HG03439 (cell line): ENCODE results near the gene EPB41L4A.
"Not testable (repeated sequence)": the region's sequence is repeated elsewhere in the genome, so short reads cannot be mapped to it uniquely, and the experiment has no call there.

Experiments used
- ATAC-seq: cut with Tn5 transposase; IDR thresholded peaks from one replicate; pipeline ENCODE4 v1.9.1; 2021; ENCODE audit warnings: mild to moderate bottlenecking, moderate library complexity; ENCODE audit not compliant: unreplicated experiment

EPB41L4A gene

GRCh38 chr5:112264151-112264550 lies 154.9 kb downstream of the EPB41L4A start:
- no peak for ATAC-seq

DNA sequence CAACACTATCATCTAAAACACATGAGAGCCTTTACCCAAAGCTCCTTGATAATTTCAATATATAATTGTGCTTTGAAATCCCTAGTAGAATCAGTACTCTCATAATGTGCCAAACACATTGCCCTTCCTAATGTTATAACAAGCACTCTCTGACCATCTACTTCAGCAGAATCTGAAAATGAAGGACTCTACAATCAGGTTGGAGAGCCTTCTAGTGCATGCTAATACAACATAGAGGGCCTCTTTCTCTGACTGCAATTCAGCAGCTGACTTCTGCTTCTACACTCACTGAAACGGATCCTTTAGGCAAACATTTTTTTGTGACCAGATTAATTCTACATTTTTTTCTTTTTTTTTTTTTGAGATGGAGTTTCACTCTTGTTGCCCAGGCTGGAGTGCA lies 155.6 kb downstream of the EPB41L4A start:
- no peak for ATAC-seq

DNA sequence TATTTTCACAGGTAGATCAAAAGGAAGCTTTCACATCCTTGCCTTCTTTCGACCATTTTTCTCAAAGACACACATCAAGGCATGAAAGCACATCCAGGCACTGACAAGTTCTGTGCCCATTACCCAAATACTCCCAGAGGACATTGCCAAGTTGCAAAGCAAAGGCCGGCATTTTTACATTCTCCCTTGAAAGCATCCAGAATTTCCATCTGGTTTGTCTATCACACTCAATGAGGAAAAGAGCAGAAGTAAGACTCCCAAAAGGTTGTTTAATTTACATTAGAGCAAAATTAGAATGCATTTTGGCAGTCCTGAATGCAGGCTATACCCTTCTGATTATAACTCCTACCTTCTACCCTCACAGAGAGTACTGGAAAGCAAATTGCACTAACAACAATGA lies 160.5 kb downstream of the EPB41L4A start:
- no peak for ATAC-seq

DNA sequence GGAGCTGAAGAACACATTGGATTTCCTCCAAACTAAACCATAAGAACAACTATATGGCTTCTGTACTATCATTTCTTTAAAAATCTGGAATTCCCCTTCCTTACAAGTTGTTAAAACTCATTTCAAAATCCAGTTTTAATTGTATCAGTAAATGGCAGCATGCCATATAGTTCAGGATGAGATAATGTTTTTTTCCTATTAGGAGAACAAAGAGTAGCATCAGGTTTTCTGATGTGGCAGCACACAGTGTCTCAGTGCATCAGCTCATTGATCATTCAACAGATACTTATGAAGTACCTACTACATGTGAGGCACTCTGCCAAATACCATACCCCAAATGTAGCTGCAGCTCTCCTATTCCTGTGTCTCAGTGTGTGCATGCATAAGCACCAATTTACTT lies 161.1 kb downstream of the EPB41L4A start:
- ATAC-seq: no peak

DNA sequence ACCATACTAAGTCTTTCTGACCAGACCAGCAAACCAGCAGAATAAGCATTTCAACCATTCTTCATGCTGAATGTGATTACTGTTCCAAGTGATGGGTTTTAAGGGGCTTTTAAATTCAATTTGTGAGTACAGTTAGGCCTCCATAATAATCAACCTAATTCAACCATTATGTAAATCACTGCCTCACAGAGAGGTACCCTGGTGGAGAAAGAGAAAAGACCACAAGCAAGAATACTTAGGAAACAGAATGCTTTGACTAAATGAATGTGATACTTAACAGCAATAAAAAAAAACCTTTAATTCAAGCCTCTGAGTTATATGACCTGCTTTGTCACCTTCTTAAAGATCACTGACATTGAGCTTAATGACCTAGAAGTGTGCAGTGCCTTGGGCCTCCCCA lies 162.1 kb downstream of the EPB41L4A start:
- ATAC-seq: no peak

DNA sequence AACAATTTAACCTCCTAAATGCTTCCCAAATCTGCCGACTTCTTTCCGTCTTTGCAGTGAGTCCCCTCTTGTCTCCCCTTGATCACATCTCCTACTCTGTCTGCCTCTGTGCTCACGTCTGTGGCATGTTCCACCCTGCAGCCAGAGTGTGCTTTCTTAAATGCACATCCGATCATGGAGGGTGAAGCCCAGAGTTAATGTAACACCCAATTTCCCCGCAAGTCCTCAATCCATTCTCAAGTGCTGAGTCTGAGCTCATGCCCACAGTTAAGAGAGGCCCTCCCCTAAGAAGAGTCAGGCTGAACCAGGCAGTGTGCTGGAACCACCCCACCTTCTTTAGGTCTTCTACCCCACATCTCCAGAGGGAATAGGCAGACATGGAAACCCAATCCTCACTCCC lies 164.8 kb downstream of the EPB41L4A start:
- ATAC-seq: no peak

DNA sequence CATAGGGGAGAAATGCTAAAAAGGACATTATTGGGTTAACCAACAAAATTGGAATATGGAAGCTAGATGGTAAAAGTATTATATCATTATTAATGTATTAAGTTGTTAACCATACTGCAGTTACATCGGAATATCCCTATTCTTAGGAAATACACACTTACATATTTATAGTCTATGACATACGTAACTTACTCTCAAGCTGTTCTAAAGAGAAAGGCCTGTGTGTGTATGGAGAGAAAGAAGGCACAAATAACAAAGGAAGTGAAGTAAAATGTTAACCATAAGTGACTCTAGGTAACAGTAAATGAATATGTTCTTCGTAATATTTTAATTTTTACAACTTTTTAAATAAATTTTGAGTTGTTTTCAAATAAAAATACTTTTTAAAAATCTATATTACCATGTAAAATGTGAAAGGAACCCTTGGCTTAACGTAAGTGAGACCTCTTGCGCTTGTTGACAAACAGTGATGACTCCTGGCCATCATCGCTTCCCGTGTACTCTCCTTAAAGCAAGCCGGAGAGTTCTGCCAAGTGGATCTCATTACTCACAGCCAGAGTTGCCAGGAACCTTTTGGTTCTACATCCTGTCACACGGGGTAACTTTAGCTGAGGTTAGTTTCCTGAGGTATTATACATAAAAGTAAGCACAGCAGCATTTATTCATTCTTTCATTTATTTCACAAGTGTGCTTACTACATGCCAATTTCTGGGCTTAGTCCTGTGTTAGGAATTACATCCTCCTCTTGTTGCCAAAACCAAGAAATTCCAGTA lies 165.4 kb downstream of the EPB41L4A start:
- no peak for ATAC-seq

DNA sequence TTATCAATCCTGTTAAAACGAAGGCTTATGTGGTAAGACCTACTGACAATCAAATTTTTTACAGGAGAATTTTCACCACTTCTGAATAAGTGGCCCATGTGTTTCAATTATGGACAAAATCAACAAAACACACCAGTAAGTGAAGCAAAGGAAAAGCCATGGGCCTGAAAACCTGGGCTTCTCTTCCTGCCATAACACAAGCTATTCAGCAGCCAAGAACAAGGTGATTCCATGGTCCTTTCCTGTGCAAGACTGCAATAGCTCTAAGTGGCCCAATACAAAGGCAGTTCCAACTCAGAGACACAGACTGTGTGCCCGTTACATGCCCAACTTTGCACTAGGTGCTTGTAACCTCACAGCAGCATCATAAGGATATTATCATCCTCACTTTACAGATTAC lies 168.5 kb downstream of the EPB41L4A start:
- ATAC-seq: no peak

DNA sequence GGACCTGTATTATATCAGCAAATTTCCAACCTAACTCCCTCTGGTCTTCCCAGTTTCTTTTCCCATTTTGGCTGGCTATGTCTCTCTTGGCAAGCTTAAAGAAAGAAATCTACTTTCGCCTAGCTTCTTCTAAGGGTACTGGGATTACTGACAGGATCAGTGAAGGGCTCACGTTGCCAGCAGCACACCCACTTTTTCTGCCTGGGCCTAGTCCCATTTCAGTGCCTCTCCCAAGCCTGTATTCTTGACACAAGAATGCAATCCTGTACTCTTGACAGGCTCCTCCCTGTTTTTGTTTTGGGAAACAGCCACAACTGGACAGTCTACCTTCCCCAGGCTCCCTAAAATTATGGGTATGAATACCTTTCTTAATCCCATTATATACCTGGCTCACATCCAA lies 170.5 kb downstream of the EPB41L4A start:
- no peak for ATAC-seq

DNA sequence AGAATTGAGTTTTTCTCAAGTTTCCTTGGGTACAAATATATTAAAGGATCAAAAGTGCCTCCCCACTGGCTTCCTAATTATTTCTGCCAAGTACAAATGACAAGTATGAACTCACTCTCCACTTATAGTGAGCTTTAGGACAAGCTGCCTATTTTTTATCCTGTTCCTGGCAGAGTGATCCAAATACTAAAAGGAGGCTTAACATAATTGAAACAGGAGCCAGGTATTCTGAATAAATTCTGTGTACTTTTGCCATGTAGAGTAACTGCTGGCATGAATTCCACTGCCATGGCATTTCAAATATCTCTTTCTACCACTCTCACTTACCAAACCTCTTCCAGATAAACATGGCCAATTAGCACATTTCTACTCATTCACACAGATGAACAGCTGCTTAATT lies 171.1 kb downstream of the EPB41L4A start:
- no peak for ATAC-seq

- no peak for ATAC-seq
Observed at GRCh38 chr5:112245656-112246055, 173.4 kb downstream of the EPB41L4A start.

DNA sequence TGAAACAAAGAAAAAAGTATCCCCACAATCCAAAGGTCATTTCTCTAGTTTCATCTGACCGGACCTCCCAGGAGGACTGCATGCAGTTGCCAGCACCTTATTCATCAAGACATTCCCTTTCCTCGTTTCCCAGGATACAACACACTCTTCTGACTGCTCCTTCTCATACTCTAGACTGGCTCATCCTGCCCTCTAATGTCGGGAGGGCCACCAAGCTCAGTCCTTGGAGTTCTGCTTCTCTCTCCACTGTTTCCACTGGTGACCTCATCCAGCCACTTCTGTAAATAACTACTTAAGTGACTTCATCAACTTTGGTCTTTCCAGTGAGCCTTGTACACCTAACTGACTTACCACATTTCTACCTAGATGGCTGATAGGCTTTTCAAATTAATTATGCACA lies 179.1 kb downstream of the EPB41L4A start:
- ATAC-seq: no peak

DNA sequence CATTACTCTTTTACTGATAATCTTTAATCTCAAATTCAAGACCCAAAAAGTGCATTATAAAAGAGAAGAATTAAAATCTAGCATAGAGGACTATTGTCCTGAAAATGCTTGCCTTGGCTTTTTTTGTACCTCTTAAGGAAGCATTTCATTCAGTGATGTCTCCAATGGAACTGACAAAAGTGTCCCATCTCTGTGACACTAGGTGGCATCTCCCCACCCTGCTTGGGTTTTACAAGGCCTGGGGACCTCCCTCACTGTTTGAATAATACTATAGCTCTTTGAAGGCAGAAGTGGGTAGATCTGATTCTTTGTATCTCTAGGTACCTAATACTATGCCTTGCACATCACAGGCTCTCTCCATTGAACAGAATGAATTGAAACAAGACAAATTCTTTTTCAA lies 180.6 kb downstream of the EPB41L4A start:
- ATAC-seq: no peak

GRCh38 chr5:112237456-112237855 lies 181.6 kb downstream of the EPB41L4A start:
- no peak for ATAC-seq

- no peak for ATAC-seq
Observed at GRCh38 chr5:112234000-112234399, 185.1 kb downstream of the EPB41L4A start.

DNA sequence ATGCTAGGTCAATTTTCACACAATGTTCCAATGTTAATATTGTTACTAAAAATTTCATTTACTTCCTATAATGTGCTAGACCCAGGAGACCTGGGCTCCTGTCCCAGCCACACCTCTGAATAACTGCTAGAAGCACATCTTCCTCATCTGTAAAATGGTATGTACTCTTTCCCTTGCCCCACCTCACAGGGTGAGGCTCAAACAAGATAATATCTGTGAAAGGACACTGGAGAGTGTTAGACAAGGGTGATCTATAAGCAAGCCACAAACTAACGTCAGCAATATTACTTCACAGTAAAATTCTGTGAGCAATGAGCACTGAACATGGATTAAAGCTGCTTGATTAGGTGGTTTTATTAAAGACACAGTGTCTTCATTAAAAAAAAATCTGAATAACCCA lies 186.4 kb downstream of the EPB41L4A start:
- no peak for ATAC-seq

GRCh38 chr5:112230606-112231005 lies 188.5 kb downstream of the EPB41L4A start:
- no peak for ATAC-seq

DNA sequence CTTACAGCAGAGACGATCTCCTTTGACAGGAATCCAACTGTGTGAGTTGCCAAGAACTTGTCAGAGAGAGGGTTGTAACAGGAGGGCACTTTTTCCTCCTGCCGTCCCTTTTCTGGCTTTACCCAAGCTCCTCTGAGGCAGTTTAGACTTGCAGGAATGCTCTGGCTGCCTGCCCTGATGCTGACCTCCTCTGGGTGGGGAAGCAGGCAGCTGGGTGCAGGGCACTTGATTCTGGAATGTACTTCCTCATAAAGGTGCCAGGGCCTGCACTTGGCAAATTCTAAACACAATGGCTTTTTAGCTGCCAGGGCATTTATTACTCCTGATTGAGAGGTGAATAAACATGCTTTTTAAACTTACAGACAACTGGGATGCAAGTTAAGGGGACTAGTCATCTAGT lies 190.4 kb downstream of the EPB41L4A start:
- ATAC-seq: no peak

- ATAC-seq: no peak
Observed at GRCh38 chr5:112227911-112228631, 191.0 kb downstream of the EPB41L4A start.

DNA sequence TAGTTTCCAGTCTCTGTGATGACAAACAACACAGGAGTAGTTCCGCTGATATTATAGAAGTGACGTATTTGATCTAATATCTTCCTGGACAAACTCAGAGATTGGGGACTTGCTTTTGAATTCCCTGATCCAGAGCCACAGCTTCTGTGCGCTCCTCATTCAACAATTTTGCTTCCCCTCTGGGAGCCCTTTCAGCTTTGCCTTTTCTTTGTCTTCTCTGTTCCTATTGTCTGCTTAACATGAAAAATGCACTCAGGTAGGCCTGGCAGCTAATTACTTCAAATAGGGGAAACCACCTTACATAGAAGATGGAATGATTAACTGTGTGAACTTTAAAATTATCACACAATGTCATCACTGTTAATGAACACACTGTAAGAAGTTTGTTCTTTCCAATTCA lies 192.9 kb downstream of the EPB41L4A start:
- ATAC-seq: no peak

GRCh38 chr5:112222997-112223396 lies 196.1 kb downstream of the EPB41L4A start:
- ATAC-seq: not testable (repeated sequence)

- no peak for ATAC-seq
Observed at GRCh38 chr5:112221128-112221527, 197.9 kb downstream of the EPB41L4A start.

DNA sequence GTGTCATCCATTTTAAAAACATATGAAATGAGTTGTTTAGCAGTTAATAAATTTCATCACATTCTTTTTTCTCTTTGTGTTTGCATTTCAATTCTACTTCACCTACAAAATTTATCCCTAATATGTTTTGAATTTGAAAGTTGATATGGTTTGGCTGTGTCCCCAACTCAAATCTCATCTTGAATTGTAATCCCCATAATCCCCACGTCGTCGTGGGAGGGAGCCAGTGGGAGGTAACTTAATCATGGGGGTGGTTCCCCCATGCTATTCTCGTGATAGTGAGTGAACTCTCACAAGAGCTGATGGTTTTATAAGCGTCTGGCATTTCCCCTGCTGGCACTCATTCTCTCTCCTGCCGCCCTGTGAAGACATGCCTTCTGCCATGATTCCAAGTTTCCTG lies 200.1 kb downstream of the EPB41L4A start:
- ATAC-seq: no peak
